B cell (primary cell): ENCODE results near the gene SPECC1L. TPM values are rescaled to one million over a fixed set of nuclear protein-coding genes. Genes with fewer than 3 reads are reported as not detected.
A peak's percentile ranks its signal among the peaks of the same experiment; 100 is the strongest.

Source experiments
- ATAC-seq: fragments of 200-7000 bp; cut with Tn5 transposase; one replicate; pipeline ENCODE4 v1.10.0; 2021; ENCODE audit warnings: low read depth, mild to moderate bottlenecking, moderate number of reproducible peaks, moderate library complexity
- CTCF ChIA-PET: fragments of 350-600 bp; sonication (Branson Sonifier 250); formaldehyde crosslinking; loops from one replicate; lab custom pipeline; 2021; ENCODE audit warnings: antibody characterized with exemption, inconsistent platforms; lab: Charles Lee
- POLR2A ChIA-PET: fragments of 350-600 bp; sonication (Branson Sonifier 250); formaldehyde crosslinking; loops from one replicate; lab custom pipeline; 2021; ENCODE audit warnings: antibody characterized with exemption; lab: Charles Lee
- DNase-seq: peaks from one replicate; pipeline ENCODE4 v3.0.0; 2013
- H2AFZ ChIP-seq: 2 replicates; pipeline ENCODE4 v1.6.1; 2012; ENCODE audit warnings: mild to moderate bottlenecking, low read depth, low read length; ENCODE audit not compliant: insufficient read depth, poor library complexity, severe bottlenecking
- H3K27ac ChIP-seq, 2 donors: 1 replicate in 1 of 2; 2 replicates in 1 of 2; pipeline ENCODE4 v1.5.1; 2012 to 2013; ENCODE audit warnings: low read length in 2 of 2, mild to moderate bottlenecking in 2 of 2, moderate library complexity in 1 of 2
- H3K27me3 ChIP-seq, 4 experiments: fragments of 200-600 bp in 1 of 4; sonication (generic) in 1 of 4; replicated peaks in 1 of 4; 1 replicate in 2 of 4; 2 replicates in 2 of 4; pipeline versions ENCODE4 v1.6.1 to v1.7.0; 2013 to 2016; ENCODE audit warnings: low read length in 3 of 4, mild to moderate bottlenecking in 2 of 4, mixed read lengths in 1 of 4, moderate library complexity in 1 of 4; ENCODE audit not compliant: insufficient read depth in 4 of 4, control insufficient read depth in 3 of 4; ENCODE audit errors: control extremely low read depth in 1 of 4
- H3K36me3 ChIP-seq, 2 experiments: replicated peaks in 1 of 2; 1 replicate in 1 of 2; 2 replicates in 1 of 2; pipeline versions ENCODE4 v1.6.1 to v1.7.1; 2013; ENCODE audit warnings: low read length in 1 of 2; ENCODE audit not compliant: insufficient read depth in 2 of 2, control insufficient read depth in 1 of 2; ENCODE audit errors: control extremely low read depth in 1 of 2, extremely low read depth in 1 of 2
- H3K4me1 ChIP-seq, 2 donors: fragments of 200-600 bp in 1 of 2; sonication (generic) in 1 of 2; 1 replicate in 1 of 2; 2 replicates in 1 of 2; pipeline versions ENCODE4 v1.5.1 to v1.6.1; 2013 to 2017; ENCODE audit warnings: low read length in 2 of 2; ENCODE audit not compliant: control insufficient read depth in 2 of 2, insufficient read depth in 2 of 2
- H3K4me2 ChIP-seq: replicated peaks from 2 replicates; pipeline ENCODE3; 2012; ENCODE audit warnings: mild to moderate bottlenecking, low read depth, low read length; ENCODE audit not compliant: poor library complexity, severe bottlenecking
- H3K4me3 ChIP-seq, 5 experiments: fragments of 200-600 bp in 1 of 5; sonication (generic) in 1 of 5; 1 replicate in 3 of 5; 2 replicates in 2 of 5; pipeline versions ENCODE4 v1.5.1 to v1.7.0; 2011 to 2016; ENCODE audit warnings: low read length in 4 of 5, mild to moderate bottlenecking in 4 of 5, low read depth in 2 of 5, control low read depth in 1 of 5, moderate library complexity in 1 of 5; ENCODE audit not compliant: insufficient read depth in 1 of 5; ENCODE audit errors: control extremely low read depth in 1 of 5, extremely low read depth in 1 of 5
- H3K79me2 ChIP-seq: fragments of 200-600 bp; sonication (generic); one replicate; pipeline ENCODE4 v1.6.0; 2016; ENCODE audit warnings: low read length; ENCODE audit not compliant: control insufficient read depth, insufficient read depth
- H3K9ac ChIP-seq: fragments of 200-600 bp; sonication (generic); 2 replicates; pipeline ENCODE4 v1.6.1; 2017; ENCODE audit warnings: mild to moderate bottlenecking, low read length, moderate library complexity
- H3K9me3 ChIP-seq, 3 donors: one replicate each; pipeline versions ENCODE4 v1.6.1 to v1.7.1; 2013; ENCODE audit warnings: low read length in 2 of 3; ENCODE audit not compliant: control insufficient read depth in 2 of 3, insufficient read depth in 1 of 3; ENCODE audit errors: control extremely low read depth in 1 of 3
- H4K20me1 ChIP-seq: 2 replicates; pipeline ENCODE4 v1.6.0; 2012; ENCODE audit warnings: mild to moderate bottlenecking, low read length; ENCODE audit not compliant: insufficient read depth, control insufficient read depth, poor library complexity, severe bottlenecking
- H3K27ac Mint-ChIP-seq: one replicate; pipeline ENCODE4 v1.8.0; 2021; ENCODE audit warnings: mixed read lengths
- H3K27me3 Mint-ChIP-seq: one replicate; pipeline ENCODE4 v1.8.0; 2021; ENCODE audit warnings: mixed read lengths
- H3K4me1 Mint-ChIP-seq: one replicate; pipeline ENCODE4 v1.8.0; 2021; ENCODE audit warnings: mixed read lengths
- H3K4me3 Mint-ChIP-seq: one replicate; pipeline ENCODE4 v1.8.0; 2021; ENCODE audit warnings: mixed read lengths
- H3K9me3 Mint-ChIP-seq: one replicate; pipeline ENCODE4 v1.8.0; 2022; ENCODE audit warnings: mixed read lengths; ENCODE audit not compliant: insufficient read depth
- CTCF ChIP-seq: fragments of 200-600 bp; IDR thresholded peaks from one replicate; pipeline ENCODE4 v1.8.0; 2022; ENCODE audit warnings: antibody characterized with exemption, mild to moderate bottlenecking
- EZH2 ChIP-seq: IDR thresholded peaks from 2 replicates; pipeline ENCODE4 v1.6.1; 2012; ENCODE audit warnings: borderline replicate concordance, low read depth, mild to moderate bottlenecking, moderate library complexity, low read length; ENCODE audit not compliant: insufficient read depth, poor library complexity, severe bottlenecking
- WGBS: methylation state at CpG from one replicate; pipeline ENCODE4 v1.1.5; 2013; ENCODE audit warnings: missing lambda C conversion rate; ENCODE audit not compliant: insufficient coverage; 5-methylcytosine and 5-hydroxymethylcytosine counted together
- intact Hi-C: fragments of 100-400 bp; cut with micrococcal nuclease; formaldehyde crosslinking; loops from one replicate; pipeline ENCODE4 v1.10.0; 2022
- polyA plus RNA-seq: library from polyadenylated mRNA; depleted of rRNA; stranded (reverse); fragments of >200 nt; gene quantifications from 2 replicates; pipeline ENCODE4 v1.2.3, GENCODE V29; 2012
- total RNA-seq, 2 donors: library from RNA; stranded (reverse); fragments of 120-200 nt in 1 of 2; gene quantifications; 1 replicate in 1 of 2; 2 replicates in 1 of 2; pipeline versions ENCODE4 v1.2.3 to v1.2.4, GENCODE V29; 2013 to 2022

SPECC1L gene
- total and polyA plus RNA-seq, 2 donors (not counting 1 experiment from before 2014, with no cell fraction given), result 14.4 to 85.3 TPM

GRCh38 chr22:24304062-24304675 is 33.5 kb downstream of the SPECC1L start:
- Histone ChIP-seq H2AFZ (no peak overlapping the region), H4K20me1 (peaks cover 34% of the 10 kb centered on the region), H3K79me2 (peaks cover 38% of the 10 kb centered on the region), H3K27me3 (no peaks in the 10 kb centered on the region), H3K4me1 (peaks cover 20 to 21% of the 10 kb centered on the region in 2 donors), H3K9me3 (no peaks in the 10 kb centered on the region), H3K27ac (no peak overlapping the region), H3K36me3 (peaks cover 5 to 37% of the 10 kb centered on the region in 2 experiments), H3K4me3 (no peak overlapping the region), H3K9ac (no peak overlapping the region), H3K4me2 (no peak overlapping the region)
- intact Hi-C loops, result no loop called here
- Mint-ChIP-seq H3K9me3 (no peaks in the 10 kb centered on the region), H3K27ac (no peak overlapping the region), H3K4me3 (no peak overlapping the region), H3K4me1 (peaks cover 51% of the 10 kb centered on the region), H3K27me3 (no peaks in the 10 kb centered on the region)
- WGBS, result no CpG with 5 or more reads among the region's 1 CpG
- TF ChIP-seq CTCF (no peak), EZH2 (no peak)
- ChIA-PET POLR2A (no interaction called here), CTCF (no interaction called here)
- DNase-seq, result no peak
- no peak for ATAC-seq

GRCh38 chr22:24305260-24305692 is 34.6 kb downstream of the SPECC1L start:
- ChIA-PET POLR2A (no interaction called here), CTCF (no interaction called here)
- 38% methylated on average over 1 of the region's 3 CpGs for WGBS
- DNase-seq, result no peak
- no peak for TF ChIP-seq EZH2
- Histone ChIP-seq H3K9ac (peak overlapping the region; percentile 1), H3K79me2 (peaks cover 39% of the 10 kb centered on the region), H3K27me3 (no peaks in the 10 kb centered on the region), H2AFZ (no peak overlapping the region), H3K27ac (peak overlapping the region in 1 of 2 donors; percentile 17), H3K9me3 (no peaks in the 10 kb centered on the region), H3K4me1 (peaks cover 19 to 20% of the 10 kb centered on the region in 2 donors), H3K4me2 (peak overlapping the region; percentile 4), H3K36me3 (peaks cover 11 to 37% of the 10 kb centered on the region in 2 experiments), H4K20me1 (peaks cover 24% of the 10 kb centered on the region), H3K4me3 (no peak overlapping the region)
- Mint-ChIP-seq H3K27me3 (no peaks in the 10 kb centered on the region), H3K27ac (no peak overlapping the region), H3K4me3 (no peak overlapping the region), H3K9me3 (no peaks in the 10 kb centered on the region), H3K4me1 (peaks cover 46% of the 10 kb centered on the region)
- ATAC-seq, result no peak
- intact Hi-C loops, result no loop called here
